ENCODE results near the gene CDKN1C.
A peak's percentile ranks its signal among the peaks of the same experiment; 100 is the strongest.
"Not testable (repeated sequence)": the region's sequence is repeated elsewhere in the genome, so short reads cannot be mapped to it uniquely, and the experiment has no call there.

Gene CDKN1C

GRCh38 chr11:2916114-2916891, 30.7 kb upstream of the CDKN1C start:
- no peak overlapping the region for H3K4me3 Mint-ChIP-seq
- H3K4me1 Mint-ChIP-seq = peaks cover 31% of the 10 kb centered on the region
- H3K27ac Mint-ChIP-seq = no peak overlapping the region
- no peaks in the 10 kb centered on the region for H3K9me3 Mint-ChIP-seq
- peaks cover 9% of the 10 kb centered on the region for H3K27me3 Mint-ChIP-seq
- no peaks in the 10 kb centered on the region for H3K36me3 Mint-ChIP-seq
- ATAC-seq = no peak

DNA sequence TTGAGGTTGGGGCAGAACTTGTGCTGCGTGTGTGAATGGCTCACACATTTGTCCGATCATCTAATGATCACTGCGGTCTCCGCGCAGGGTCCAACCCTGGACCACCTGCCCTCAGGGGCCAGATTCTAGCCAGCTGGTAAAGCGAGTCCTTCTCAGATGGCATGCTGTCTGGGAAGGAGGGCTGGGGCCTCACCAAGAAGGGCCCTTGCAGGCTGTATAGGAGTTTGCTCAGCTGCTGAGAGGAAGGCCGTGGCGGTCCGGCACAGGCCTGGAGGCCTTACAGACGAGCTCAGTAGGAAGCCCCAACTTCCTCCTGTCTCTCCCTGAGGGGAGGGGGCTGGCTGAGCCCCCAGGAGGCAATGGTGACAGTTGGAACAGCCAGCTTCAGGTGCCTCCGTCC, 29.9 kb upstream of the CDKN1C start:
- Mint-ChIP-seq H3K9me3 (no peaks in the 10 kb centered on the region), H3K4me1 (peaks cover 31% of the 10 kb centered on the region), H3K27me3 (peaks cover 17% of the 10 kb centered on the region), H3K27ac (no peak overlapping the region), H3K4me3 (no peak overlapping the region), H3K36me3 (no peaks in the 10 kb centered on the region)
- ATAC-seq = no peak

GRCh38 chr11:2914455-2915195, 29.1 kb upstream of the CDKN1C start:
- Mint-ChIP-seq H3K27me3 (peaks cover 23% of the 10 kb centered on the region), H3K9me3 (no peaks in the 10 kb centered on the region), H3K36me3 (no peaks in the 10 kb centered on the region), H3K27ac (no peak overlapping the region), H3K4me1 (peaks cover 31% of the 10 kb centered on the region), H3K4me3 (no peak overlapping the region)
- no peak for ATAC-seq

GRCh38 chr11:2913776-2914175, 28.2 kb upstream of the CDKN1C start:
- no peaks in the 10 kb centered on the region for H3K36me3 Mint-ChIP-seq
- peaks cover 23% of the 10 kb centered on the region for H3K27me3 Mint-ChIP-seq
- no peak for ATAC-seq
- H3K27ac Mint-ChIP-seq = no peak overlapping the region
- no peak overlapping the region for H3K4me3 Mint-ChIP-seq
- no peaks in the 10 kb centered on the region for H3K9me3 Mint-ChIP-seq
- peaks cover 31% of the 10 kb centered on the region for H3K4me1 Mint-ChIP-seq

GRCh38 chr11:2913019-2913431, 27.4 kb upstream of the CDKN1C start:
- Mint-ChIP-seq H3K4me3 (no peak overlapping the region), H3K4me1 (peaks cover 31% of the 10 kb centered on the region), H3K9me3 (no peaks in the 10 kb centered on the region), H3K36me3 (no peaks in the 10 kb centered on the region), H3K27me3 (peaks cover 28% of the 10 kb centered on the region), H3K27ac (no peak overlapping the region)
- no peak for ATAC-seq

DNA sequence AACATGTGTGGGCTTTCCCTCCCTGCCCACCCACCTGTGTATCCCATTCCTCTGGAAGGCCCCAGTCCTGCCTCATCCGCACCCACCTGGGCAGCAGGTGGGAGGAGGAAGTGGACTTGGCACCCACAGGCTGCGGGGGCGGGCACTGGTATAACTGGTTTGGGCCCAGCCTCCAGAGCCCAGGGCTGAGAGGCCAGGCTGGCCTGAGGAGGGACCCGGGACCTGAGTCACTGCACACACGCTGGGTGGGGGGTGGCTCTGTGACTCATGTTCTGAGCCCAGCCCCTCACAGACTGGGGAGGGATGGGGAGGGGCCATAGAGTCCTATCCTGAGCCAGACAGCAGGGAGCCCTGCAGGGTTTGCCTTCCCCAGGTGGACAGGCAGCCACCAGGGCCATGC, 26.9 kb upstream of the CDKN1C start:
- Mint-ChIP-seq H3K9me3 (no peaks in the 10 kb centered on the region), H3K4me1 (peaks cover 31% of the 10 kb centered on the region), H3K4me3 (no peak overlapping the region), H3K36me3 (no peaks in the 10 kb centered on the region), H3K27ac (no peak overlapping the region), H3K27me3 (peaks cover 33% of the 10 kb centered on the region)
- ATAC-seq = no peak

GRCh38 chr11:2911785-2912391, 26.3 kb upstream of the CDKN1C start:
- peaks cover 31% of the 10 kb centered on the region for H3K4me1 Mint-ChIP-seq
- H3K9me3 Mint-ChIP-seq = no peaks in the 10 kb centered on the region
- H3K27me3 Mint-ChIP-seq = peaks cover 38% of the 10 kb centered on the region
- H3K27ac Mint-ChIP-seq = no peak overlapping the region
- ATAC-seq = no peak
- H3K4me3 Mint-ChIP-seq = no peak overlapping the region
- peaks cover 2% of the 10 kb centered on the region for H3K36me3 Mint-ChIP-seq

DNA sequence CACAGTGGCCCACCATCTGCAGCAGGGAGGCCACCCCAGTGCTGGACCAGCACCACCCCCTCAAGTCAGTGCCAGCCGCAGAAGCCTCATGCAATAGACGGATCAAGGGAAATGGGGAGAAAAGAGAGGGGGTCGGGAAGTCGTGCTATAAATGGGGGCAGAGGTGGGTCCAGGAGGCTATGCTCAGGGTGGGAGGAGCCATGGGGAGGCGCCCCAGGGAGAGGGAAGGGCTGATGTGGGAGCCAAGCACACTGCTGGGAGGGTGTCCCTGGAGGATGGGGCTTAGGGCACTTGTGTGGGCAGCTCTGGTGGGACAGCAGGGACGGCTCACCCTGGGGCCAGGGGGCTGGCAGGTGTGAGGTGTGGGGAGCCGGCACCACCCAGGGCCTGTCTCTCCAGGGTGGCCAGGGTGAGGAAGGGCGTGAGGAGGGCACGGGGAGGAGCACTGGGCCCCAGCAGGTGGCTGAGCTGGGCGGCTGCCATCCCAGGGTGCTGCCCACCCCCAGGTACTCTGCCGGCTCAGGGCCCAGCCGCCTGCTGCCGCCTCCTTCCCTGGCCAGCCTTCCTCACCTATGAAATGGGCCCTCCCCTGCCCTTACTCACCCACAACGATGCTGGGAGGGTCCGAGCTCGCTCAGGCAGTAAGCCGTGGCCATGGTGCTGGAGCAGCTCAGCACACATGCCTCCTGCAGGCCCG, 25.7 kb upstream of the CDKN1C start:
- H3K36me3 Mint-ChIP-seq = peaks cover 8% of the 10 kb centered on the region

DNA sequence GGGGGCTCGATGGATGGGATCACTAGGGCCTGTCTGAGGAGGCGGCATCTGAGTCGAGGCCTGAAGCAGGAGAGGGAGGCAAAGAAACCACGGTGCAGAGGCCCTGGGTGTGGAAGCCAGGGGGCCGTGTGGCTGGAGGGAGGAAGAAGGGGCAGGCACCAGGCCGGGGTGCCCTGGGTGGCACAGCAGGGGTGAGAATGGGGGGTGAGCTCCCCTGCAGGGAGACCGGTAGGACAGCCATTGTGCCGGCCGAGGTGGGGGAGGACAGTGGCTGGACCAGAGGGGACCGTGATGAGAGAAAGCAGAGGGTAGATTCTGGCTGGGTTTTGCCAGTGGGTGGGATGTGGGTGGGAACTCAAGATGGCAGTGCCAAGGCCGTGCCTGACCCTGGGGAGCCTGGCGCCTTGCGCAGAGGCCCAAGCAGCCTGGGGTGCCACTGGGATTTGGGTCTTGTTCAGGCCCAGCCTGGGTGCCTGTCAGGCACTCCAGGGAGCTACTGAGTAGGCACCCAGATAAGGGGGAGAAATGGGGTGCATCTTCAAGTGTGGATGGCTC, 24.9 kb upstream of the CDKN1C start:
- peaks cover 6% of the 10 kb centered on the region for H3K9me3 Mint-ChIP-seq
- H3K4me1 Mint-ChIP-seq = peaks cover 31% of the 10 kb centered on the region
- H3K36me3 Mint-ChIP-seq = peaks cover 15% of the 10 kb centered on the region
- no peak overlapping the region for H3K4me3 Mint-ChIP-seq
- ATAC-seq = no peak
- peak overlapping the region; percentile 3 for H3K27ac Mint-ChIP-seq
- H3K27me3 Mint-ChIP-seq = peaks cover 52% of the 10 kb centered on the region

More for the DNA sequence above, 25.7 kb upstream of the CDKN1C start:
- Mint-ChIP-seq H3K27me3 (peaks cover 45% of the 10 kb centered on the region), H3K4me3 (no peak overlapping the region), H3K4me1 (peaks cover 31% of the 10 kb centered on the region), H3K27ac (peak overlapping the region; percentile 3), H3K9me3 (peaks cover 2% of the 10 kb centered on the region)
- no peak for ATAC-seq

GRCh38 chr11:2909133-2909902, 23.7 kb upstream of the CDKN1C start:
- Mint-ChIP-seq H3K4me3 (no peak overlapping the region), H3K27ac (no peak overlapping the region), H3K36me3 (peaks cover 24% of the 10 kb centered on the region), H3K9me3 (peaks cover 11% of the 10 kb centered on the region), H3K27me3 (peaks cover 64% of the 10 kb centered on the region), H3K4me1 (peaks cover 29% of the 10 kb centered on the region)
- ATAC-seq = peak; percentile 34

DNA sequence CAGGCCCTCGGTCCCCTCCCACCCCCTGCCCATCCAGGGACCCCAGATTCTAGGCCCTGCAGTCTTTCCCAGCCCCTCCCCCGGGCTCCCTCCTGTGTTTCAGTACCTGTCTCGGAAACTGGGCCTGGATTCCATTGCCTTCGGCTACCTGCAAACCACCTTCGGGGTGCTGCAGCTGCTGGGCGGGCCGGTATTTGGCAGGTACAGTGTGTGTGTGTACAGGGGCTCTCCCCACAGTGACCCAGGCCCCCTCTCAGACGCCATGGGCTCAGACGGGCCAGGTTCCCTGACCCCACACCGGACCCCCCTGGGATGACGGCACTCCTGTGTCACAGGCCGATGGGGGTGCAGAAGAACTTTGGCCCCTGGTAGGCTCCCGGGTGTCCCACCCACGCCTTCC, 22.6 kb upstream of the CDKN1C start:
- peaks cover 11% of the 10 kb centered on the region for H3K9me3 Mint-ChIP-seq
- H3K27ac Mint-ChIP-seq = no peak overlapping the region

GRCh38 chr11:2905299-2905698, 19.7 kb upstream of the CDKN1C start:
- H3K27ac Mint-ChIP-seq, ATAC-seq, H3K4me3 Mint-ChIP-seq: not testable (repeated sequence)
- H3K9me3 Mint-ChIP-seq = peaks cover 11% of the 10 kb centered on the region
- H3K4me1 Mint-ChIP-seq = peaks cover 20% of the 10 kb centered on the region
- peaks cover 24% of the 10 kb centered on the region for H3K36me3 Mint-ChIP-seq
- peaks cover 46% of the 10 kb centered on the region for H3K27me3 Mint-ChIP-seq

More for the DNA sequence above, 22.6 kb upstream of the CDKN1C start:
- Mint-ChIP-seq H3K36me3 (peaks cover 24% of the 10 kb centered on the region), H3K27me3 (peaks cover 64% of the 10 kb centered on the region), H3K4me1 (peaks cover 24% of the 10 kb centered on the region), H3K4me3 (no peak overlapping the region)
- no peak for ATAC-seq

GRCh38 chr11:2904153-2905052, 18.8 kb upstream of the CDKN1C start:
- ATAC-seq = no peak
- peaks cover 41% of the 10 kb centered on the region for H3K27me3 Mint-ChIP-seq
- H3K36me3 Mint-ChIP-seq = peaks cover 24% of the 10 kb centered on the region
- peaks cover 11% of the 10 kb centered on the region for H3K9me3 Mint-ChIP-seq
- no peak overlapping the region for H3K4me3 Mint-ChIP-seq
- no peak overlapping the region for H3K27ac Mint-ChIP-seq
- peaks cover 28% of the 10 kb centered on the region for H3K4me1 Mint-ChIP-seq
